ENCODE data around the gene KCNAB1. TPM values are rescaled to one million over a fixed set of nuclear protein-coding genes. Genes with fewer than 3 reads are reported as not detected.

Gene KCNAB1
- total and polyA plus RNA-seq, 2 donors (not counting 1 experiment from before 2014, with no cell fraction given) = 0.03 to 0.33 TPM

GRCh38 chr3:156445117-156446090 is 325.0 kb downstream of the KCNAB1 start:
- H3K4me2 ChIP-seq (ENCODE audit: extremely low read depth, insufficient read depth, low read length) = no peak overlapping the region
- no peaks in the 10 kb centered on the region for H3K79me2 ChIP-seq (ENCODE audit: control insufficient read depth, insufficient read depth, low read length)
- H3K36me3 ChIP-seq (ENCODE audit: control insufficient read depth, insufficient read depth, low read length) = no peaks in the 10 kb centered on the region
- no peaks in the 10 kb centered on the region for H3K4me1 ChIP-seq (ENCODE audit: control insufficient read depth, extremely low read depth, insufficient read depth, low read length)
- no peaks in the 10 kb centered on the region for H4K20me1 ChIP-seq (ENCODE audit: control insufficient read depth, extremely low read depth, insufficient read depth, low read length)
- H2AFZ ChIP-seq (ENCODE audit: low read length) = no peak overlapping the region
- TF ChIP-seq CTCF (conservative IDR thresholded peaks at IDR 0.05 in 1 of 2, IDR thresholded peaks at IDR 0.05 in 1 of 2; ENCODE audit: low read depth in 1 of 2, low read length in 2 of 2) = no peak
- no peaks in the 10 kb centered on the region for H3K9me3 ChIP-seq (ENCODE audit: control insufficient read depth, insufficient read depth, low read depth, low read length)
- H3K9ac ChIP-seq (ENCODE audit: insufficient read depth, low read length) = no peak overlapping the region
- H3K4me3 ChIP-seq (replicated peaks in 1 of 4; ENCODE audit: control extremely low read depth in 1 of 4, insufficient read depth in 1 of 4, low read depth in 3 of 4, low read length in 4 of 4) = no peak overlapping the region
- H3K27me3 ChIP-seq (ENCODE audit: control insufficient read depth, insufficient read depth, low read length) = no peaks in the 10 kb centered on the region
- H3K27ac ChIP-seq (ENCODE audit: insufficient read depth, low read length) = no peak overlapping the region
- DNase-seq (ENCODE audit: low read depth in 2 of 2) = peak in 1 of 2 donors; percentile 83

GRCh38 chr3:156448300-156448699 is 327.9 kb downstream of the KCNAB1 start:
- H3K27me3 ChIP-seq (ENCODE audit: control insufficient read depth, insufficient read depth, low read length) = no peaks in the 10 kb centered on the region
- DNase-seq (ENCODE audit: low read depth in 2 of 2) = peak; percentile 29 to 50
- TF ChIP-seq CTCF (conservative IDR thresholded peaks at IDR 0.05 in 1 of 2, IDR thresholded peaks at IDR 0.05 in 1 of 2; ENCODE audit: low read depth in 1 of 2, low read length in 2 of 2) (peak; percentile 52 to 68), EZH2 (IDR thresholded peaks at IDR 0.05; ENCODE audit: low read length, missing control alignments) (no peak)
- no peak overlapping the region for H3K9ac ChIP-seq (ENCODE audit: insufficient read depth, low read length)
- H3K79me2 ChIP-seq (ENCODE audit: control insufficient read depth, insufficient read depth, low read length) = no peaks in the 10 kb centered on the region
- H3K36me3 ChIP-seq (ENCODE audit: control insufficient read depth, insufficient read depth, low read length) = no peaks in the 10 kb centered on the region
- no peaks in the 10 kb centered on the region for H3K4me1 ChIP-seq (ENCODE audit: control insufficient read depth, extremely low read depth, insufficient read depth, low read length)
- no peak overlapping the region for H3K4me2 ChIP-seq (ENCODE audit: extremely low read depth, insufficient read depth, low read length)
- no peak overlapping the region for H2AFZ ChIP-seq (ENCODE audit: low read length)
- H4K20me1 ChIP-seq (ENCODE audit: control insufficient read depth, extremely low read depth, insufficient read depth, low read length) = no peaks in the 10 kb centered on the region
- H3K9me3 ChIP-seq (ENCODE audit: control insufficient read depth, insufficient read depth, low read depth, low read length) = no peaks in the 10 kb centered on the region
- H3K27ac ChIP-seq (ENCODE audit: insufficient read depth, low read length) = no peak overlapping the region
- no peak overlapping the region for H3K4me3 ChIP-seq (replicated peaks in 1 of 4; ENCODE audit: control extremely low read depth in 1 of 4, insufficient read depth in 1 of 4, low read depth in 3 of 4, low read length in 4 of 4)

GRCh38 chr3:156449710-156450574 is 329.6 kb downstream of the KCNAB1 start:
- Histone ChIP-seq H3K27me3 (ENCODE audit: control insufficient read depth, insufficient read depth, low read length) (no peaks in the 10 kb centered on the region), H3K79me2 (ENCODE audit: control insufficient read depth, insufficient read depth, low read length) (no peaks in the 10 kb centered on the region), H4K20me1 (ENCODE audit: control insufficient read depth, extremely low read depth, insufficient read depth, low read length) (no peaks in the 10 kb centered on the region), H3K9ac (ENCODE audit: insufficient read depth, low read length) (no peak overlapping the region), H3K4me3 (replicated peaks in 1 of 4; ENCODE audit: control extremely low read depth in 1 of 4, insufficient read depth in 1 of 4, low read depth in 3 of 4, low read length in 4 of 4) (no peak overlapping the region), H3K27ac (ENCODE audit: insufficient read depth, low read length) (no peak overlapping the region), H2AFZ (ENCODE audit: low read length) (no peak overlapping the region), H3K9me3 (ENCODE audit: control insufficient read depth, insufficient read depth, low read depth, low read length) (no peaks in the 10 kb centered on the region), H3K36me3 (ENCODE audit: control insufficient read depth, insufficient read depth, low read length) (no peaks in the 10 kb centered on the region), H3K4me1 (ENCODE audit: control insufficient read depth, extremely low read depth, insufficient read depth, low read length) (no peaks in the 10 kb centered on the region), H3K4me2 (ENCODE audit: extremely low read depth, insufficient read depth, low read length) (no peak overlapping the region)
- DNase-seq (ENCODE audit: low read depth in 2 of 2) = peak in 1 of 2 donors; percentile 47
- TF ChIP-seq CTCF (conservative IDR thresholded peaks at IDR 0.05 in 1 of 2, IDR thresholded peaks at IDR 0.05 in 1 of 2; ENCODE audit: low read depth in 1 of 2, low read length in 2 of 2) (peak; percentile 65), EZH2 (IDR thresholded peaks at IDR 0.05; ENCODE audit: low read length, missing control alignments) (no peak)

All from fibroblast of lung (primary cell).